Natural killer cell (primary cell): ENCODE data around the gene ZNF467. TPM values are rescaled to one million over a fixed set of nuclear protein-coding genes. Genes with fewer than 3 reads are reported as not detected.
A peak's percentile ranks its signal among the peaks of the same experiment; 100 is the strongest.

Experiments
- ATAC-seq, 3 donors: fragments of 150-1000 bp in 2 of 3; fragments of 200-7000 bp in 1 of 3; cut with Tn5 transposase; 1 replicate in 1 of 3; 2 replicates in 2 of 3; pipeline ENCODE4 v1.10.0; 2021; ENCODE audit warnings: mild to moderate bottlenecking in 2 of 3, moderate library complexity in 2 of 3
- DNase-seq, 2 donors: peaks; one replicate each; pipeline versions ENCODE4 v3.0.0 to v3.0.0-alpha.2; 2013 to 2021; ENCODE audit warnings: mixed read lengths in 1 of 2
- H3K27ac ChIP-seq: one replicate; pipeline ENCODE4 v1.5.1; 2013; ENCODE audit warnings: mild to moderate bottlenecking, low read length
- H3K27me3 ChIP-seq: one replicate; pipeline ENCODE4 v1.6.1; 2013; ENCODE audit warnings: low read length; ENCODE audit not compliant: control insufficient read depth, insufficient read depth
- H3K36me3 ChIP-seq: one replicate; pipeline ENCODE4 v1.6.1; 2013; ENCODE audit warnings: low read length; ENCODE audit not compliant: control insufficient read depth, insufficient read depth
- H3K4me1 ChIP-seq: one replicate; pipeline ENCODE4 v1.6.1; 2013; ENCODE audit warnings: low read length; ENCODE audit not compliant: control insufficient read depth, insufficient read depth
- H3K4me3 ChIP-seq: one replicate; pipeline ENCODE4 v1.5.1; 2013; ENCODE audit warnings: low read length
- H3K9me3 ChIP-seq: one replicate; pipeline ENCODE4 v1.6.1; 2013; ENCODE audit warnings: low read length; ENCODE audit not compliant: control insufficient read depth, insufficient read depth
- H3K27ac Mint-ChIP-seq, 2 donors: one replicate each; pipeline ENCODE4 v1.8.0; 2022; ENCODE audit warnings: mild to moderate bottlenecking in 2 of 2, mixed read lengths in 2 of 2, moderate library complexity in 1 of 2
- H3K27me3 Mint-ChIP-seq, 2 donors: one replicate each; pipeline ENCODE4 v1.8.0; 2022; ENCODE audit warnings: low read depth in 2 of 2, mixed read lengths in 2 of 2
- H3K36me3 Mint-ChIP-seq: one replicate; pipeline ENCODE4 v1.8.0; 2022; ENCODE audit warnings: mixed read lengths
- H3K4me1 Mint-ChIP-seq, 2 donors: one replicate each; pipeline ENCODE4 v1.8.0; 2022; ENCODE audit warnings: mixed read lengths in 2 of 2
- H3K4me3 Mint-ChIP-seq: one replicate; pipeline ENCODE4 v1.8.0; 2022; ENCODE audit warnings: mild to moderate bottlenecking, moderate library complexity, mixed read lengths
- H3K9me3 Mint-ChIP-seq, 2 donors: one replicate each; pipeline ENCODE4 v1.8.0; 2022; ENCODE audit warnings: mixed read lengths in 2 of 2
- CTCF ChIP-seq: fragments of 200-600 bp; IDR thresholded peaks from one replicate; pipeline ENCODE4 v1.8.0; 2022; ENCODE audit warnings: antibody characterized with exemption
- WGBS: methylation state at CpG from one replicate; pipeline ENCODE4 v1.1.7; 2013; ENCODE audit warnings: missing lambda C conversion rate; ENCODE audit not compliant: insufficient coverage; 5-methylcytosine and 5-hydroxymethylcytosine counted together
- intact Hi-C: fragments of 100-400 bp; cut with micrococcal nuclease; formaldehyde crosslinking; loops from one replicate; pipeline ENCODE4 v1.14.2; 2022
- total RNA-seq, 4 donors: library from RNA; stranded (reverse); fragments of 120-200 nt in 1 of 4; gene quantifications; one replicate each; pipeline versions ENCODE4 v1.2.3 to v1.2.4, GENCODE V29; 2013 to 2022

Gene ZNF467
- total RNA-seq, 3 donors from 2014 or later (not counting 1 experiment from before 2014, with no cell fraction given), result 2.8 to 5.4 (median 3.7) TPM

- intact Hi-C loops, result no loop called here
- Histone ChIP-seq H3K27ac (no peak overlapping the region), H3K4me3 (no peak overlapping the region), H3K36me3 (no peaks in the 10 kb centered on the region), H3K27me3 (no peaks in the 10 kb centered on the region), H3K9me3 (no peaks in the 10 kb centered on the region), H3K4me1 (no peaks in the 10 kb centered on the region)
- ATAC-seq, result no peak
- no peak for DNase-seq
- TF ChIP-seq CTCF, result no peak
- H3K4me1 Mint-ChIP-seq, result no peaks in the 10 kb centered on the region
- no peak overlapping the region for H3K4me3 Mint-ChIP-seq
- H3K9me3 Mint-ChIP-seq, result no peaks in the 10 kb centered on the region
- H3K27me3 Mint-ChIP-seq, result peaks cover 0 to 4% of the 10 kb centered on the region in 2 donors
- WGBS, result 87% methylated on average over 28 of the region's 28 CpGs
- H3K36me3 Mint-ChIP-seq, result no peaks in the 10 kb centered on the region
- no peak overlapping the region for H3K27ac Mint-ChIP-seq
These were observed 40.1 kb upstream of the ZNF467 start for GRCh38 chr7:149813254-149814035.

DNA sequence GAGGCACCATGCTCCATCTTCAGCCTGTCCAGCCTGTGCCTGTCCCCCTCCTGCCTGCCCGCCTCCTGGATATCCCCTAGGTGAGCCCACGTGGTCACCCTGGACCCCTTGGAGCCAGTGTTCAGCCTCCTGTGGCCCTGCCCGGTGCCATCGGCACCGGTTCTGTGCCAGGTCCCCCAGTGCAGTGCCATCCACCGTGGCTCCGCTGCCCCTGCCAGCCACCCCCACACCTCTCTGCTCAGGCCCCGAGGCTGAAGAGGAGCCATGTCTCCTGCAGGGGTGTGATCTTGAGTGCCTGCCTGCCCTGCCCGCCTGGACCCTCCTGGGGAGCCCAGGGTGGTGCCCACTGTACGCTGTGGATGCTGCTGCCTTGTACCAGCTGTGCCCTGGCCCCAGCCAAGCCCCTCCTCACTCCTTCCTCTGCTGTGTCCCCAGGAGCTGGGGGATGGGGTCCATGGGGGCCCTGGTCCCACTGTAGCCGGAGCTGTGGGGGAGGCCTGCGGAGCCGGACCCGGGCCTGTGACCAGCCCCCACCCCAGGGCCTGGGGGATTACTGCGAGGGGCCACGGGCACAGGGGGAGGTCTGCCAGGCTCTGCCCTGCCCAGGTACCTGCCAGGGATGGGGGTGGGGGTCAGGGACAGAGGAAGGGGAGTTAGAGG, 38.6 kb upstream of the ZNF467 start:
- Histone ChIP-seq H3K27me3 (no peaks in the 10 kb centered on the region), H3K4me1 (no peaks in the 10 kb centered on the region), H3K36me3 (no peaks in the 10 kb centered on the region), H3K9me3 (no peaks in the 10 kb centered on the region), H3K4me3 (no peak overlapping the region), H3K27ac (no peak overlapping the region)
- WGBS, result 93% methylated on average over 16 of the region's 16 CpGs
- no peaks in the 10 kb centered on the region for H3K9me3 Mint-ChIP-seq
- H3K27ac Mint-ChIP-seq, result no peak overlapping the region
- H3K4me3 Mint-ChIP-seq, result no peak overlapping the region
- DNase-seq (no peak), ATAC-seq (no peak)
- intact Hi-C loops, result no loop called here
- H3K27me3 Mint-ChIP-seq, result peaks cover 0 to 6% of the 10 kb centered on the region in 2 donors
- TF ChIP-seq CTCF, result no peak
- H3K36me3 Mint-ChIP-seq, result no peaks in the 10 kb centered on the region
- H3K4me1 Mint-ChIP-seq, result no peaks in the 10 kb centered on the region

- WGBS, result 70% methylated on average over 2 of the region's 3 CpGs
- peaks cover 0 to 6% of the 10 kb centered on the region in 2 donors for H3K27me3 Mint-ChIP-seq
- H3K4me3 Mint-ChIP-seq, result no peak overlapping the region
- H3K4me1 Mint-ChIP-seq, result no peaks in the 10 kb centered on the region
- no peak overlapping the region for H3K27ac Mint-ChIP-seq
- intact Hi-C loops, result no loop called here
- Histone ChIP-seq H3K36me3 (no peaks in the 10 kb centered on the region), H3K9me3 (no peaks in the 10 kb centered on the region), H3K27me3 (no peaks in the 10 kb centered on the region), H3K27ac (no peak overlapping the region), H3K4me1 (no peaks in the 10 kb centered on the region), H3K4me3 (no peak overlapping the region)
- peak in 1 of 2 donors; percentile 17 for DNase-seq
- ATAC-seq, result no peak
- H3K9me3 Mint-ChIP-seq, result no peaks in the 10 kb centered on the region
- no peaks in the 10 kb centered on the region for H3K36me3 Mint-ChIP-seq
- no peak for TF ChIP-seq CTCF
These were observed 37.8 kb upstream of the ZNF467 start for GRCh38 chr7:149811221-149811620.
